Stimulated activated CD8-positive, alpha-beta memory T cell treated with anti-CD3 and anti-CD28 coated beads, Interleukin-12 subunit alpha, Interleukin-12 subunit beta, amount 100 ng/mL, for 24 hours (primary cell): Measurements from ENCODE around the gene KRTAP4-7.
"Not testable (repeated sequence)": the region's sequence is repeated elsewhere in the genome, so short reads cannot be mapped to it uniquely, and the experiment has no call there.

Source experiments
- DNase-seq: peaks from one replicate; pipeline ENCODE4 v3.0.0-alpha.2; 2020; ENCODE audit errors: extremely low read depth

The KRTAP4-7 gene

GRCh38 chr17:41108728-41109386 is 24.9 kb downstream of the KRTAP4-7 start:
- not testable (repeated sequence) for DNase-seq

- no peak for DNase-seq
Measured at GRCh38 chr17:41111151-41111885, 27.4 kb downstream of the KRTAP4-7 start.

GRCh38 chr17:41116297-41116696 is 32.3 kb downstream of the KRTAP4-7 start:
- no peak for DNase-seq

- not testable (repeated sequence) for DNase-seq
Measured at GRCh38 chr17:41117846-41118386, 34.0 kb downstream of the KRTAP4-7 start, which contains the start of gene KRTAP4-11. Gene KRTAP4-11, minus strand, starts transcription at chr17:41118373. Its CDS starts 58 bp downstream, at chr17:41118315.

- DNase-seq: no peak
Measured at GRCh38 chr17:41118721-41119120, 34.8 kb downstream of the KRTAP4-7 start.

GRCh38 chr17:41119696-41120690 is 36.0 kb downstream of the KRTAP4-7 start:
- DNase-seq: not testable (repeated sequence)

GRCh38 chr17:41121742-41122141 is 37.8 kb downstream of the KRTAP4-7 start:
- no peak for DNase-seq

GRCh38 chr17:41123292-41123990 is 39.5 kb downstream of the KRTAP4-7 start:
- not testable (repeated sequence) for DNase-seq

- not testable (repeated sequence) for DNase-seq
Measured at GRCh38 chr17:41123991-41124371, 40.0 kb downstream of the KRTAP4-7 start, which contains the start of gene KRTAP4-12. Gene KRTAP4-12, minus strand, starts transcription at chr17:41124182. Its CDS starts 60 bp downstream, at chr17:41124122.

GRCh38 chr17:41125064-41125463 is 41.1 kb downstream of the KRTAP4-7 start:
- no peak for DNase-seq

- DNase-seq: no peak
Measured at GRCh38 chr17:41126412-41126811, 42.5 kb downstream of the KRTAP4-7 start.

- no peak for DNase-seq
Measured at GRCh38 chr17:41127371-41127770, 43.4 kb downstream of the KRTAP4-7 start.

GRCh38 chr17:41131979-41132378 is 48.0 kb downstream of the KRTAP4-7 start:
- DNase-seq: no peak

- no peak for DNase-seq
Measured at GRCh38 chr17:41133880-41134735, 50.2 kb downstream of the KRTAP4-7 start.
